GM18861 (cell line): ENCODE measurements around the gene CACNA1G.

Experiments used
- ATAC-seq: cut with Tn5 transposase; IDR thresholded peaks from one replicate; pipeline ENCODE4 v1.9.1; 2021; ENCODE audit not compliant: unreplicated experiment

The CACNA1G gene

GRCh38 chr17:50547035-50547735 lies 13.3 kb upstream of the CACNA1G start, which contains the start of gene SPATA20:
Gene SPATA20 (plus strand): TSS chr17:50547174. CDS start chr17:50547209, 35 bp downstream.
- ATAC-seq, result peak; percentile 72

GRCh38 chr17:50547736-50548083 lies 12.8 kb upstream of the CACNA1G start:
- ATAC-seq, result no peak

GRCh38 chr17:50548831-50549230 lies 11.7 kb upstream of the CACNA1G start:
- ATAC-seq, result no peak

- no peak for ATAC-seq
Observed at GRCh38 chr17:50549256-50549941, 11.1 kb upstream of the CACNA1G start.

- no peak for ATAC-seq
Observed at GRCh38 chr17:50549969-50550368, 10.5 kb upstream of the CACNA1G start.

- ATAC-seq, result no peak
Observed at GRCh38 chr17:50550661-50551432, 9.7 kb upstream of the CACNA1G start.

- no peak for ATAC-seq
Observed at GRCh38 chr17:50551433-50551815, 9.1 kb upstream of the CACNA1G start.

- no peak for ATAC-seq
Observed at GRCh38 chr17:50551884-50552283, 8.6 kb upstream of the CACNA1G start.

- ATAC-seq, result no peak
Observed at GRCh38 chr17:50554201-50554600, 6.3 kb upstream of the CACNA1G start.

- ATAC-seq, result no peak
Observed at GRCh38 chr17:50556803-50557202, 3.7 kb upstream of the CACNA1G start.

- no peak for ATAC-seq
Observed at GRCh38 chr17:50557630-50558029, 2.9 kb upstream of the CACNA1G start.

- ATAC-seq, result no peak
Observed at GRCh38 chr17:50558091-50558490, 2.4 kb upstream of the CACNA1G start.

- no peak for ATAC-seq
Observed at GRCh38 chr17:50558581-50558940, 2.0 kb upstream of the CACNA1G start.

GRCh38 chr17:50558941-50559614 lies 1.4 kb upstream of the CACNA1G start:
- ATAC-seq, result no peak

- ATAC-seq, result no peak
Observed at GRCh38 chr17:50559674-50560184, 786 bp upstream of the CACNA1G start.

GRCh38 chr17:50560931-50561745 lies 623 bp downstream of the CACNA1G start:
- no peak for ATAC-seq

- ATAC-seq, result no peak
Observed at GRCh38 chr17:50561746-50562141, 1.2 kb downstream of the CACNA1G start.

- ATAC-seq, result no peak
Observed at GRCh38 chr17:50562242-50563091, 2.0 kb downstream of the CACNA1G start.

GRCh38 chr17:50563092-50563511 lies 2.6 kb downstream of the CACNA1G start:
- no peak for ATAC-seq
